Activated naive CD8-positive, alpha-beta T cell (primary cell): ENCODE data around the gene MRE11.

Experiments used
- H3K27ac Mint-ChIP-seq: one replicate; pipeline ENCODE4 v1.8.0; 2021; ENCODE audit warnings: mixed read lengths
- H3K27me3 Mint-ChIP-seq: one replicate; pipeline ENCODE4 v1.8.0; 2021; ENCODE audit warnings: mixed read lengths
- H3K36me3 Mint-ChIP-seq: one replicate; pipeline ENCODE4 v1.8.0; 2021; ENCODE audit warnings: mixed read lengths
- H3K4me1 Mint-ChIP-seq: one replicate; pipeline ENCODE4 v1.8.0; 2021; ENCODE audit warnings: low read depth, mixed read lengths
- H3K4me3 Mint-ChIP-seq: one replicate; pipeline ENCODE4 v1.8.0; 2021; ENCODE audit warnings: mild to moderate bottlenecking, mixed read lengths
- H3K9me3 Mint-ChIP-seq: one replicate; pipeline ENCODE4 v1.8.0; 2021; ENCODE audit warnings: low read depth, mixed read lengths

The MRE11 gene

DNA sequence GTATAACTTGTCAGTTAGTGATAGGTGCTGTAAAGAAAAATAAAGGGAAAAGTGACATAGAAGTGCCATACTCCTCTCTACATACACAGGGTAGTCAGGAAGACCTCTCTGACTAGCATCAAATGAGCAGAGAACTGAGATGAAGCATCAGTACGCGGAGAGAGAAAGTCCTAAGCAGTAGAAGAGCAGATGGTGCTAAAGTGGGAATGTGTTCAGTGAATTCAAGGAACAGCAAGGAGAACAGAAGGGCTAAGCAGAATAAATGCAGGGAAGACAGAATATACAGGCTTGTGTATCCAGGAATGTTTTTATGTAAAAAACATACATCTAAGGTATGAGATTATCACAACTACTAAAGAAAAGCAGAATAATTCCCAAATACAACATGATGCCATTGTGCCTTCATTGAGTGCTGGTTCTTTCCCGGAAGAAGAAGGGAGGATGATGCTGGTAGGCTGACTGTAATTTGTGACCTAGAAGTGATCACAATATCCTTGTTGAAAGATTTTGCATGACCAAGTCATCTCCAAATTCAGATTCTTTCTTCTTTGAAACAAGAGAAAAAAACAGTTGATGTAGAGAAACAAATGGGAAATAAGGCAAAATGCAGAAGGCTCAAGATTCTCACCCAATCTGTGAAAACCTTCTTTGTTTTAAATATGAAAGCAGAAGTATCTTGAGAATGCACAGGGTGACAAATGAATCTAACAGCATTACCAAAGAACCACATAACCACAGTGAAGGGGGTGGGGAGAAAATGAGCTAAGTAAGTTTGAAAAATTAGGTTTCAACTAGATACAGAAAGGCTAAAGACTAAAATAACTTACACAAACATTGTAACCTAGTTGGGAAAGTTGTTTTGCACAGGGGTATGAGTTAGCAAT is 20.5 kb downstream of the MRE11 start:
- Mint-ChIP-seq H3K4me1 (peaks cover 20% of the 10 kb centered on the region), H3K27me3 (no peaks in the 10 kb centered on the region), H3K9me3 (no peaks in the 10 kb centered on the region), H3K4me3 (no peak overlapping the region), H3K36me3 (peaks cover 25% of the 10 kb centered on the region), H3K27ac (no peak overlapping the region)

- peaks cover 37% of the 10 kb centered on the region for H3K36me3 Mint-ChIP-seq
- no peaks in the 10 kb centered on the region for H3K27me3 Mint-ChIP-seq
- H3K9me3 Mint-ChIP-seq, result no peaks in the 10 kb centered on the region
- no peak overlapping the region for H3K4me3 Mint-ChIP-seq
- H3K4me1 Mint-ChIP-seq, result peaks cover 11% of the 10 kb centered on the region
- H3K27ac Mint-ChIP-seq, result no peak overlapping the region
Measured at GRCh38 chr11:94469416-94469815, 24.2 kb downstream of the MRE11 start.

DNA sequence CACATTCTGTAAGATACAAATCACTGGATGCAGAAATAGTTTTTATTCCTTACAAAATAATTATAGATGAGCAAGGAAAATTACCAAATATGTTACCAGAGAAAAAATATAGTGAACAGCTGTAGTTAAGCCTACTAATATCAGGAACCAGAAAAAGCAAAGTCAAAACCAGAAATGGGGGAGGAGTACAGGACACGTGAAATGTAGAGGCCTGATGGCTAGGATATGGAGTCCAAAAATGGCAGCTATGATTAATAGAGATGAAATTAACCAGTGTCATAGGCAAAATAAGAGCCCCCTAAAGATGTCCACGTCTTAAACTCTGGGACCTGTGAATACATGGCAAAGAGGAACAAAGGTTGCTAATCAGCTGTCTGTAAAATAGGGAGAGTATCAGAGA is 34.1 kb downstream of the MRE11 start:
- H3K27me3 Mint-ChIP-seq, result no peaks in the 10 kb centered on the region
- H3K4me3 Mint-ChIP-seq, result no peak overlapping the region
- peaks cover 41% of the 10 kb centered on the region for H3K36me3 Mint-ChIP-seq
- H3K4me1 Mint-ChIP-seq, result peaks cover 2% of the 10 kb centered on the region
- H3K27ac Mint-ChIP-seq, result no peak overlapping the region
- H3K9me3 Mint-ChIP-seq, result no peaks in the 10 kb centered on the region

GRCh38 chr11:94457118-94458029 is 36.3 kb downstream of the MRE11 start:
- Mint-ChIP-seq H3K4me3 (no peak overlapping the region), H3K36me3 (peaks cover 43% of the 10 kb centered on the region)

DNA sequence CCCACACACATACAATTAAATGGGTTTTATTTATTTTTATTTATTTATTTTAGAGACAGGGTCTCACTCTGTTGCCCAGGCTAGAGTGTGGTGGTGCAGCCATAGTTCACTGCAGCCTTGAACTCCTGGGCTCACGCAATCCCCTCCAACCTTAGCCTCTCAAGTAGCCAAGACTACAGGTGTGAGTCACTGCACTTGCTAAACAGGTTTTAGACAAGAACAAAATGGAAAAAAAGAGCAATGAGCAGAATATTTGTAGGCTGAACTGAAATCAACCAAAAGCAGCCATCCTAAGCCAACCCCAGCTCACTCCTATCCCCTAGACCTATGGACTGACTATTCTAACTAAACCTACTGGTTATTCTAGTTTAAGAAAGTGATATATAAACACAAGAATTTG is 37.8 kb downstream of the MRE11 start:
- Mint-ChIP-seq H3K4me1 (no peaks in the 10 kb centered on the region), H3K9me3 (peaks cover 4% of the 10 kb centered on the region), H3K4me3 (no peak overlapping the region), H3K36me3 (peaks cover 38% of the 10 kb centered on the region), H3K27me3 (no peaks in the 10 kb centered on the region), H3K27ac (no peak overlapping the region)

More at GRCh38 chr11:94457118-94458029, 36.3 kb downstream of the MRE11 start:
- Mint-ChIP-seq H3K27me3 (no peaks in the 10 kb centered on the region), H3K4me1 (no peaks in the 10 kb centered on the region), H3K9me3 (peaks cover 4% of the 10 kb centered on the region), H3K27ac (no peak overlapping the region)

GRCh38 chr11:94454301-94454700 is 39.3 kb downstream of the MRE11 start:
- H3K9me3 Mint-ChIP-seq, result peaks cover 4% of the 10 kb centered on the region
- peaks cover 28% of the 10 kb centered on the region for H3K36me3 Mint-ChIP-seq
- no peaks in the 10 kb centered on the region for H3K27me3 Mint-ChIP-seq
- no peaks in the 10 kb centered on the region for H3K4me1 Mint-ChIP-seq
- H3K4me3 Mint-ChIP-seq, result no peak overlapping the region
- H3K27ac Mint-ChIP-seq, result no peak overlapping the region

- H3K27me3 Mint-ChIP-seq, result no peaks in the 10 kb centered on the region
- H3K9me3 Mint-ChIP-seq, result peaks cover 4% of the 10 kb centered on the region
- peaks cover 29% of the 10 kb centered on the region for H3K36me3 Mint-ChIP-seq
- no peaks in the 10 kb centered on the region for H3K4me1 Mint-ChIP-seq
- no peak overlapping the region for H3K27ac Mint-ChIP-seq
- H3K4me3 Mint-ChIP-seq, result no peak overlapping the region
Measured at GRCh38 chr11:94452988-94453387, 40.7 kb downstream of the MRE11 start.

DNA sequence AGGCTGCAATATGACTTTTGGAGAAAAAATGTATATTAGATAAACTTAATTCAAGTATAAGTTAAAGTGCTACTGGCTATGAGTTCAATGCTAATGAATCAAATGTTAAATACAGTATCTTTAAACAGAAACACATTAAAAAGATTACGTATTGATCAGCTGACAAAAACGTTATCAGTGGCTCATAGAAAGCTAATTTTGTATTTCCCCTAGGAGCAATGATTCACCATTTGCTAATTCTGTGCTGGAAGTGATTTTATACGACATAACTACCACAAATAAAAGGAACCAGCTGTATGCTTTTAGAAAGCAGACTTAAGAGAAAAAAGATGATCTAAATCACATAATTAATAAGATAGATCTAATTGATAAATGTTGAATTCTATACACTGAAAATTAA is 43.6 kb downstream of the MRE11 start:
- peaks cover 23% of the 10 kb centered on the region for H3K36me3 Mint-ChIP-seq
- H3K27me3 Mint-ChIP-seq, result no peaks in the 10 kb centered on the region
- H3K9me3 Mint-ChIP-seq, result peaks cover 4% of the 10 kb centered on the region
- no peaks in the 10 kb centered on the region for H3K4me1 Mint-ChIP-seq
- no peak overlapping the region for H3K27ac Mint-ChIP-seq
- no peak overlapping the region for H3K4me3 Mint-ChIP-seq

DNA sequence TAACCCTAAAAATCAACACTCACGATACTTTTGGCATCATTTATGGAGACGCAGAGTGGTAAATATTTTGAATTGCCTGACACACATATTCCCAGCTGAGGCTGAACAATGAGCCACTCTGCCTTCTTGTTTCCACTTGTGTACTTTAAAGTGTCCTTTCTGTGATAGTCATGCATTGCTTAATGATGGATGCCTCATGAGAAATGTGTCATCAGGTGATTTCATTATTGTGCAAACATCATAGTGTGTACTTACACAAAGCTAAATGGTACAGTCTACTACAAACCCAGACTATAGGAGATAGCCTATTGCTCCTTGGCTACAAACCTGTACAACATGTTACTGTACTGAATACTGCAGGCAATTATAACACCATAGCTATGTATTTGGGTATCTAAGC is 44.2 kb downstream of the MRE11 start:
- Mint-ChIP-seq H3K9me3 (peaks cover 4% of the 10 kb centered on the region), H3K4me3 (no peak overlapping the region), H3K36me3 (peaks cover 21% of the 10 kb centered on the region), H3K27me3 (no peaks in the 10 kb centered on the region), H3K27ac (no peak overlapping the region), H3K4me1 (no peaks in the 10 kb centered on the region)

DNA sequence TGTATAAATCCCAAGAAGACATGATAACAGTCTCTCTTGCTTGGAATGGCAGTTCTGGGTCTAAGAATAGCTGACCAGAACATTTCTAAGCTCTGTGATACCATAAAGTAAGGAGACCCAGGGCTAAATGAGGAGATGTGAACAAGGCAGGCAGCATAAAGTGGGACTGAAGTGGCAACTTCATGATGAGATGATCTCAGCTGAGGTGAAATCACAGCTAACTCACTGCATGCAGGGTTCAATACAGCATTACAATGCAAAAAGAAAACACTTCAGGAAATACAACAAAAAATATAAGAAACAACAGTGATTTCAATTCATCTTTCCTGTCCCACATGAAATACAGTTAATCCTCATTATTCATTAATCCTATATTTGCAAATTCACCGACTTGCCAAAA is 44.6 kb downstream of the MRE11 start:
- Mint-ChIP-seq H3K36me3 (peaks cover 23% of the 10 kb centered on the region), H3K27ac (no peak overlapping the region), H3K4me3 (no peak overlapping the region), H3K4me1 (no peaks in the 10 kb centered on the region), H3K27me3 (no peaks in the 10 kb centered on the region), H3K9me3 (peaks cover 4% of the 10 kb centered on the region)

DNA sequence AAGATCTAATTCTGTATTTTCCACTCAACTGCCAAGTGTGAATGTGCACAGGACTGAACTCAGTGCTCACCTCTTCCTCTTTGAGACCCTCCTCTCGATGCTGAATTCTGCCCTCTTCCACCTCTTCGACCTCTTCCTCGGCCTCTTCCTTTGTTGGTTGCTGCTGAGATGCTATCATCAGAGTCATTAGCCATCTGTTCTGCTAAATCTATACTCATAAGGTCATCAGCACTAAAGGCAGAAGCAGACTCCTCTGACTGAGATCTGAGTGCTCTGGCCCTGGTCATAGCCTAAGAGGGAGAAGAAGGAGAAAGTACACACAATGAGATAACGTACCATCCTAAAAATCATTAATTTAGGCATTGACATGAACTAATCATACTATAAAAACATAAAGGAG is 46.5 kb downstream of the MRE11 start:
- Mint-ChIP-seq H3K9me3 (no peaks in the 10 kb centered on the region), H3K4me1 (no peaks in the 10 kb centered on the region), H3K4me3 (no peak overlapping the region), H3K36me3 (peaks cover 15% of the 10 kb centered on the region), H3K27ac (no peak overlapping the region), H3K27me3 (no peaks in the 10 kb centered on the region)

GRCh38 chr11:94445641-94446040 is 48.0 kb downstream of the MRE11 start:
- H3K4me3 Mint-ChIP-seq, result no peak overlapping the region
- no peaks in the 10 kb centered on the region for H3K9me3 Mint-ChIP-seq
- no peak overlapping the region for H3K27ac Mint-ChIP-seq
- H3K27me3 Mint-ChIP-seq, result no peaks in the 10 kb centered on the region
- no peaks in the 10 kb centered on the region for H3K4me1 Mint-ChIP-seq
- H3K36me3 Mint-ChIP-seq, result peaks cover 17% of the 10 kb centered on the region

- Mint-ChIP-seq H3K36me3 (peaks cover 50% of the 10 kb centered on the region), H3K27me3 (no peaks in the 10 kb centered on the region), H3K27ac (no peak overlapping the region), H3K9me3 (no peaks in the 10 kb centered on the region), H3K4me1 (no peaks in the 10 kb centered on the region), H3K4me3 (no peak overlapping the region)
Measured at GRCh38 chr11:94433049-94433448, 60.6 kb downstream of the MRE11 start.

GRCh38 chr11:94424662-94425061 is 69.0 kb downstream of the MRE11 start:
- peaks cover 7% of the 10 kb centered on the region for H3K4me1 Mint-ChIP-seq
- peaks cover 54% of the 10 kb centered on the region for H3K36me3 Mint-ChIP-seq
- no peaks in the 10 kb centered on the region for H3K27me3 Mint-ChIP-seq
- peaks cover 4% of the 10 kb centered on the region for H3K9me3 Mint-ChIP-seq
- no peak overlapping the region for H3K4me3 Mint-ChIP-seq
- H3K27ac Mint-ChIP-seq, result no peak overlapping the region

DNA sequence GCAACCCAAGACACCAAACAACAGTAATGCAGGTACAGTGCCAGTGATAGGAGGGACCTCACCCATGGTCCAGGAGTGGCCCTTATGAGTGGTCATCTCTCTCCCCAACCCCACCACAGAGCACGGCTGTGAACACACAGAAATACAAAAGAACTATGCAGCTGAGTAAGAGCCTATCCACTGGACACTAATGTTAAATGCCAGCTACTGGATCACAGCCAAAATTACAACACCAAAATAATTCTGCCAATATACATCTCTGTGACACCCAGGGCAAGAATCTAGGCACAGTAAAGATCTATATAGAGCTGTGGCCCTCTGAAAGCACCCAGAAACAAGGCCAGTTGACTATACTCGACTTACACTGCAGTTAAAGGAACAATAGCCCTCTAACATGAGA is 69.6 kb downstream of the MRE11 start:
- Mint-ChIP-seq H3K27me3 (no peaks in the 10 kb centered on the region), H3K36me3 (peaks cover 49% of the 10 kb centered on the region), H3K4me1 (peaks cover 7% of the 10 kb centered on the region), H3K27ac (no peak overlapping the region), H3K4me3 (no peak overlapping the region), H3K9me3 (peaks cover 4% of the 10 kb centered on the region)
